OCI-LY1 (cell line): ENCODE measurements around the gene RENBP.
A peak's percentile ranks its signal among the peaks of the same experiment; 100 is the strongest.

Experiments used
- H2AFZ ChIP-seq: fragments of 200-600 bp; sonication (generic), shearing (Covaris generic); 2 replicates; pipeline ENCODE4 v1.6.0; 2014; ENCODE audit warnings: antibody characterized with exemption, mild to moderate bottlenecking, low read length
- H3F3A ChIP-seq: fragments of 200-600 bp; sonication (generic), shearing (Covaris generic); 2 replicates; pipeline ENCODE4 v1.6.0; 2014; ENCODE audit warnings: mild to moderate bottlenecking, antibody characterized with exemption, low read length, moderate library complexity; ENCODE audit not compliant: insufficient read depth
- H3K27ac ChIP-seq: fragments of 200-600 bp; sonication (generic); 2 replicates; pipeline ENCODE4 v1.5.1; 2014; ENCODE audit warnings: low read length, mixed run types, mild to moderate bottlenecking, low read depth; ENCODE audit not compliant: poor library complexity, severe bottlenecking
- H3K27me3 ChIP-seq: fragments of 200-600 bp; sonication (generic); 2 replicates; pipeline ENCODE4 v1.6.0; 2014; ENCODE audit warnings: antibody characterized with exemption, mild to moderate bottlenecking, low read length, moderate library complexity; ENCODE audit not compliant: insufficient read depth
- H3K36me3 ChIP-seq: fragments of 200-600 bp; sonication (generic); 2 replicates; pipeline ENCODE4 v1.6.1; 2014; ENCODE audit warnings: mild to moderate bottlenecking, antibody characterized with exemption, low read length, moderate library complexity, mixed read lengths; ENCODE audit not compliant: insufficient read depth
- H3K4me1 ChIP-seq: fragments of 200-600 bp; sonication (generic); 2 replicates; pipeline ENCODE4 v1.5.1; 2014; ENCODE audit warnings: mild to moderate bottlenecking, low read length, moderate library complexity; ENCODE audit not compliant: insufficient read depth, severe bottlenecking
- H3K4me2 ChIP-seq: fragments of 200-600 bp; sonication (generic), shearing (Covaris generic); 2 replicates; pipeline ENCODE4 v1.6.1; 2014; ENCODE audit warnings: low read length
- H3K4me3 ChIP-seq: fragments of 200-600 bp; sonication (generic); 2 replicates; pipeline ENCODE4 v1.5.1; 2014; ENCODE audit warnings: low read length, low read depth, mild to moderate bottlenecking, mixed read lengths; ENCODE audit not compliant: poor library complexity, severe bottlenecking
- H3K79me2 ChIP-seq: fragments of 200-600 bp; shearing (Covaris generic); 2 replicates; pipeline ENCODE4 v1.6.1; 2016; ENCODE audit warnings: mixed run types, low read length, mixed read lengths; ENCODE audit not compliant: insufficient read depth
- H3K9ac ChIP-seq: fragments of 200-600 bp; sonication (generic), shearing (Covaris generic); 2 replicates; pipeline ENCODE4 v1.6.1; 2014; ENCODE audit warnings: mild to moderate bottlenecking, low read length, mixed read lengths
- H3K9me2 ChIP-seq: fragments of 200-600 bp; sonication (generic), shearing (Covaris generic); 2 replicates; pipeline ENCODE4 v1.6.1; 2014; ENCODE audit warnings: low read depth, mild to moderate bottlenecking, low read length, mixed read lengths
- H3K9me3 ChIP-seq: fragments of 200-600 bp; shearing (Covaris generic); 2 replicates; pipeline ENCODE4 v1.6.1; 2014; ENCODE audit warnings: low read length, mixed read lengths
- H4K20me1 ChIP-seq: fragments of 200-600 bp; sonication (generic), shearing (Covaris generic); 2 replicates; pipeline ENCODE4 v1.6.0; 2016; ENCODE audit warnings: mild to moderate bottlenecking, low read length; ENCODE audit not compliant: insufficient read depth
- CTCF ChIP-seq: fragments of 200-600 bp; sonication (generic), shearing (Covaris generic); IDR thresholded peaks from 2 replicates; pipeline ENCODE4 v1.5.1; 2017; ENCODE audit warnings: mild to moderate bottlenecking, antibody characterized with exemption, low read length, moderate library complexity, mixed read lengths
- EZH2 ChIP-seq: fragments of 200-600 bp; sonication (generic), shearing (Covaris generic); IDR thresholded peaks from 2 replicates; pipeline ENCODE4 v1.8.0; 2017; ENCODE audit warnings: borderline replicate concordance, mixed run types, mild to moderate bottlenecking, antibody characterized with exemption, low read length, moderate library complexity, mixed read lengths

Gene RENBP

GRCh38 chrX:153931151-153931550 lies 13.3 kb downstream of the RENBP start:
- Histone ChIP-seq H3K9ac (no peak overlapping the region), H3K4me2 (no peak overlapping the region), H3K27me3 (no peaks in the 10 kb centered on the region), H3K4me1 (peaks cover 35% of the 10 kb centered on the region), H3K36me3 (peaks cover 27% of the 10 kb centered on the region; the same call in 1 of the 2 replicates), H3K27ac (no peak overlapping the region), H3K4me3 (no peak overlapping the region), H3K9me2 (no peaks in the 10 kb centered on the region), H3K9me3 (no peaks in the 10 kb centered on the region), H4K20me1 (no peaks in the 10 kb centered on the region), H3F3A (no peaks in the 10 kb centered on the region), H3K79me2 (no peaks in the 10 kb centered on the region), H2AFZ (no peak overlapping the region)
- TF ChIP-seq EZH2: no peak
- TF ChIP-seq CTCF: no peak

GRCh38 chrX:153930011-153930910 lies 14.2 kb downstream of the RENBP start:
- H3K4me3 ChIP-seq: no peak overlapping the region

GRCh38 chrX:153929576-153929975 lies 14.9 kb downstream of the RENBP start:
- H3K27ac ChIP-seq: peak overlapping the region; percentile 79
- H3K4me1 ChIP-seq: peaks cover 48% of the 10 kb centered on the region
- peak overlapping the region; percentile 47 for H3K9ac ChIP-seq
- no peaks in the 10 kb centered on the region for H4K20me1 ChIP-seq
- peak overlapping the region; percentile 73 for H3K4me2 ChIP-seq
- TF ChIP-seq EZH2: no peak
- TF ChIP-seq CTCF: no peak
- peak overlapping the region; percentile 59 for H3K4me3 ChIP-seq
- no peaks in the 10 kb centered on the region for H3F3A ChIP-seq
- peaks cover 31% of the 10 kb centered on the region; the same call in 1 of the 2 replicates for H3K36me3 ChIP-seq
- no peaks in the 10 kb centered on the region for H3K9me2 ChIP-seq
- H3K9me3 ChIP-seq: no peaks in the 10 kb centered on the region
- H2AFZ ChIP-seq: no peak overlapping the region
- no peaks in the 10 kb centered on the region for H3K79me2 ChIP-seq
- no peaks in the 10 kb centered on the region for H3K27me3 ChIP-seq

More at GRCh38 chrX:153930011-153930910, 14.2 kb downstream of the RENBP start:
- Histone ChIP-seq H3K27ac (peak overlapping the region; percentile 79), H3K4me2 (peak overlapping the region; percentile 73; the same call in 1 of the 2 replicates), H4K20me1 (no peaks in the 10 kb centered on the region), H3K79me2 (no peaks in the 10 kb centered on the region), H3K9ac (peak overlapping the region; percentile 47; the same call in 1 of the 2 replicates), H2AFZ (no peak overlapping the region), H3K4me1 (peaks cover 41% of the 10 kb centered on the region), H3K9me2 (no peaks in the 10 kb centered on the region), H3K27me3 (no peaks in the 10 kb centered on the region), H3F3A (no peaks in the 10 kb centered on the region), H3K9me3 (no peaks in the 10 kb centered on the region), H3K36me3 (peaks cover 31% of the 10 kb centered on the region; the same call in 1 of the 2 replicates)
- TF ChIP-seq CTCF (no peak), EZH2 (no peak)
